Measurements from ENCODE around the gene DNAJC18.

Gene DNAJC18

DNA sequence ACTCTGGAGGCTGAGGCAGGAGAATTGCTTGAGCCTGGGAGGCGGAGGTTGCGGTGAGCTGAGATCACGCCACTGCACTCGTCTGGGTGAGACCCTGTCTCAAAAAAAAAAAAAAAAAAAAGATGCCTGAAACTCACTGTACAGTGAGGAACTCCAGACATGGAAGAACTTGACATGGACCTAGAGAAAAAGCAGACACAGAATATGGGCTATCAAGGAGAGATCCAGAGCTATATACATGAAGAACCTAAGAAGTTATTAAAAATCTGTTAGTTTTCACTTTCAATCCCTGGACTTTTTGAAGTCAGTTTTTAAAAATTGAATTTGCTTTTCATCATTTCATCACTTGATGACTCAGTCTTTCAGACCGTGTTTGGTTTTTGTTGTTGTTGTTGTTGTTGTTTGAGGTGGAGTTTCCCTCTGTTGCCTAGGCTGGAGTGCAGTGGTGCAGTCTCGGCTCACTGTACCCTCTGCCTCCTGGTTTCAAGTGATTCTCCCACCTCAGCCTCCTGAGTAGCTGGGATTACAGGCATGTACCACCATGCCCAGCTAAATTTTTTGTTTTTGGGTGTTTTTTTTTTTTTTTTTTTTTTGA is 77.4 kb downstream of the DNAJC18 start:
- no peak for DNase-seq (ENCODE audit: low read depth)

DNA sequence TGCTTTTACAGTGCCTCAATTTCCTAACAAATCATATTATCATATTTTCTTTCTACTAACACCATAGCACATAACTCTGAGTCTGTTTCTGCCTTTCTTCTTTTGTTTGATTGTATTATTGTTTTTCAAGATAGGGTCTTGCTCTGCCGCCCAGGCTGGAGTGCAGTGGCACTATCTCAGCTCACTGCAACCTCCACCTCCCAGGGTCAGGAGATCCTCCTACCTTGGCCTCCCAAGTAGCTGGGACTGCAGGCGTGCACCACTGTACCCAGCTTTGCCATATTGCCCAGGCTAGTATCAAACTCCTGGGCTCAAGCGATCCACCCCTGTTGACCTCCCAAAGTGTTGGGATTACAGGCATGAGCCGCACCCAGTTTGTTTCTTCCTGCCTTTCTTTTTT is 78.9 kb downstream of the DNAJC18 start:
- no peak for DNase-seq (ENCODE audit: low read depth)

Data from activated gamma-delta T cell treated with anti-CD3 and anti-CD28 coated beads, Interleukin-2, amount 50 U/mL, for 16 hours (primary cell).